HG03575 (cell line): Measurements from ENCODE around the gene RAD51AP2.
"Not testable (repeated sequence)": the region's sequence is repeated elsewhere in the genome, so short reads cannot be mapped to it uniquely, and the experiment has no call there.

Experiments used
- ATAC-seq: cut with Tn5 transposase; IDR thresholded peaks from one replicate; pipeline ENCODE4 v1.9.1; 2021; ENCODE audit not compliant: unreplicated experiment, insufficient number of reproducible peaks, low FRiP score; ENCODE audit errors: extremely low read depth

Gene RAD51AP2

DNA sequence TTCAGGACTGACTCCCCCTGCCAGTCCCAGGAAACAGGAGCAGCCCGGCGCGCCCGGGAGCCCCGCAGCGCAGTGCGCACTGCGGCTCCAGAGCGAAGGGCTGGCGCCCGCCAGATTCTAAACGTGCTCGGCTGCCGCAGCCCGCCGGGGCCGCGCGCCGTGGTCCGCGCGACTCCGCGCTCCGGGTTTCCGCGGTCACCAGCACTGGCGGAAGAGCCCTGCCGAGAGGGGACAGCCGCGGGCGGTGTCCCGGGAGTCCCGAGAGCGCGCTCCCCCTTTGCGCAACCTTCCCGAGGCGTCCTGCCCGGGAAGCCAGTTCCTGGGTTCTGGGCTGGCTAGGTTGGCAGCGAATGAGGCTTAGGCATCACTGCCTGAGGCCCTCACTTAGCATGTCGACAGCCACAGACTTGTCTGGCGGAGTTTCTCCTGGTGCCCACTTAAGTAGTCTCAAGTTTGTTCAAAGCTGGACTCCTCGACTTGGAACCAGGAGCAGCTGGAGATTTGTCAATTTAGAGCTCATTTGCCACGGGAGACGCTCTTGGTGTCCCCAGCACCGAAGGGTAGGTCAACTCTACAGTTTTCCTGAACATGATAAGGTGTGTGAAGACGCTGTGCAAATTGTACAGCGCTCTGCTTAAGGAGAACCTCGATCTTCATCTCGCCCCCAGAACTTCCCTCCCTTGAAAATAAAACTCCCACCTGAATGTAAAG, 20.8 kb upstream of the RAD51AP2 start:
- ATAC-seq = no peak

DNA sequence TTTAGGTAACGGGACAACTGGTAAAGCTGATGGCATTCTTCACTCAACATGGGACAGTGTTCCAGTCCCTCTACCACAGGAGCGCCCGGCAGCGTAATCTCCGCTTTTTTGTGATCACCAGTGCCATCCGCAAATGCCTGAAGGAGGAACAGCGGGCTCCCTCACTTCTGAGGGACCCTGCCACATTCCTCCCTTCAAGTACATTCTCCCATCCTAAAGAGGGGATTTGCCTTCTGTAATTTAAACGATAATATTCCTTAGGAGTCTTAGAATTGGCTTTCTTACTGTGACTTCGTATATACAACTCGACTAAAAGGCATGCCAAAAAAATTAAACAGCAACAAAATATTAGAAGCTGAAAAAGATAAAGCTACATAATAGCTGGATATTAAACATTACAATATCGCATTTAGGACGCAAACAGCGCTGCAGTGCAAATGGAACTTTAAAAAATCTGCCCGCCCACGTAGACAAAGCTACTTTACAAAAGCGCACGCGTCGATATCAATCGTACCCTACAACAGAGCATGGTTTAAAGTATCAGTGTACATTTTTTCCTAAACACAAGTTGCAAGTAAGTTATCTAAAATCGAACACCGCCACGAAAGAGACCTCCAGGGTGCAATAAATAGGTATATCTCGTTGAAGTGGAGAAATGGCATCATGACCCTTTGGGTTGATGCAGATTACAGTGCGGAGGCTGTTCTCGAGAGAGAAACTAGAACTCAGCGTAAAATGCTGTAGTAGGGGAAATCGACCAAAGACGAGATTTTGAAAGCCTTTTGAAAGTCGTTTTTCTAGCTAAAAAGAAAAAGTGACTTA, 20.0 kb upstream of the RAD51AP2 start:
- ATAC-seq = no peak

DNA sequence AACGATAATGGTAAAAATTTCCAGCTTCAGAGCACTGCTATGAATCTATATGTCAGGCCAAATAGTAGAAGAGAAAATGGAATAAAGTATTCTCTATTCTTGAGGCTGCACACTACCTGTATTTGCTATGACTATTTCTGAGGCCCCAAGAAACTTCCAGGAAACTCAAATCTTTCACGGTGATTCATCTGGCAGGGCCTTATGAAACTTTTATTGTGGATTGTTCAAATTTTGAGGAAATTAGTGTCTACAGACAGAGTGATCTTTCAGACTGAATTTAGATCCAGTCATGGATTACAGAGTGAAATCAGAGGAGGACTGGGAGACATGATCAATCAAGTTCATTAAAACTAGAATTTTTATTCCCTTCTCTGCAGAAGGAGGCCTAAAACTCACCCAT, 18.2 kb upstream of the RAD51AP2 start:
- no peak for ATAC-seq

DNA sequence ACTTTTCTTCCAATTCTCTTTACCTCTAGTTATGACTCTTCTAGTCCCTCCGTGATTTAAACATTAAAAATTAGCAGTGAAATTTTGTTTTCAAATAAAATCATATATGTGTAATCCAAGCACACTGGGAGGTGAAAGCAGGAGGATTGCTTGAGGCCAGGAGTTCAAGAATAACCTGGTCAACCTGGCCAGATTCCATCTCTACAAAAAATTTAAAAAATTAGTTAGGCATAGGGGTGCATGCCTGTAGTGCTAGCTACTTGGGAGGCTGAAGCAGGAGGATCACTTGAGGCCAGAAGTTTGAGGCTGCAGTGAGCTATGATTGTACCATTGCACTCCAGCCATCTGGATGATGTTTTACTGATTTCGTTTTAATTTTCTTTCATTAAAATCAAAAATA, 15.3 kb upstream of the RAD51AP2 start:
- ATAC-seq = no peak

DNA sequence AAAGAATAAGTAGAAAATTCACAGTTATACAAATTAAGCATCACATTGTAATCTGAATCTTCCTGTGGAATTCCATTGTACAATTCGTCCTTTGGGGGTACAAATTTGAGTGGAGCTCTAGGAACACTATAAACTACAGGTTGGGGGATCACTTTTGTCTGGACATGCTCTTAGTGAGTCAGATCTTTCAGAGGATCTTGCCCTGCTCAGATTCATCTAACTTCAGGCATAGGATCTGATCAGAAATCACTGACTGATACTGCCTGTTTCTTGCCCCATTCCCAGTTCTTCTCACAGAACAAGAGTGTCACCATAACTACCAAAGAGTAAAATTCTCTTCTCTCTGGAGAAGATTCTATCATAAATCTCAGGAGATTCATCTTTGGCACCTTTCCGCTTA, 11.5 kb upstream of the RAD51AP2 start:
- ATAC-seq = no peak

DNA sequence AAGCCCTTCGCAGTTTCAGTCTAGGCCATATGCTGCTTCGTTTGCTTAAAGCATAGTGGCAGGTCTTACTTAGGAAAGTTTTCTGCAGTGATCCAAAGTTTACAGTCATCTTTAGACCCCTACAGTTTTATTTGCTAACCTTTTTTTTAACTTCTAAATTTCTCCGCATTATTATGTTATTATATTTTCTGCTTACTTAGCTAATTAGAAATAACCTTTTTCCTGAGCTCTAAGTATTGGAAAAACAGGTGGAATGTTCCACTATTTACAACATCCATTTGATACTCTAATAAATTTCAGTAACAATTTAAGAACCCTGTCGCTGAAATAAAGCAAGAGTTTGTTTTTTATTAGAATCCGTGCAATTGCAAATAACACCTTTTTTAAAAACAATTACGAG, 4.1 kb upstream of the RAD51AP2 start:
- ATAC-seq = no peak

DNA sequence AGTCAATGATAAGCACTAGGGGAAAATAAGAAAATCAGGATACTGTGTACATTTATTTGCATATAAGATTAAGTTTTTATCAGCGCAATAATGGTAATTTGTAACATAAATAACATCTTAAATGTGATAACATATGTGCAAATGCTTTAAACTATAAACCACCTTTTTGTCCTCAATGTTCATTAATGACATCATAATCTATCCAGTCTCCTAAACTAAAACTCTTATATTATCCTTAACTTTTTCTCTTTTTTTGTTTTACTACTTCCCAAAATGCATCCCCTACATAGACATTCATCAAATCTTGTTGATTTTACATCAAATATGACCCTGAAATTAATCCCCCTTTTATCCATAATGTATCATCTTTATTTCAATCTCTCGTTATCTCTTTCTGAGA, 3.4 kb upstream of the RAD51AP2 start:
- ATAC-seq = no peak

DNA sequence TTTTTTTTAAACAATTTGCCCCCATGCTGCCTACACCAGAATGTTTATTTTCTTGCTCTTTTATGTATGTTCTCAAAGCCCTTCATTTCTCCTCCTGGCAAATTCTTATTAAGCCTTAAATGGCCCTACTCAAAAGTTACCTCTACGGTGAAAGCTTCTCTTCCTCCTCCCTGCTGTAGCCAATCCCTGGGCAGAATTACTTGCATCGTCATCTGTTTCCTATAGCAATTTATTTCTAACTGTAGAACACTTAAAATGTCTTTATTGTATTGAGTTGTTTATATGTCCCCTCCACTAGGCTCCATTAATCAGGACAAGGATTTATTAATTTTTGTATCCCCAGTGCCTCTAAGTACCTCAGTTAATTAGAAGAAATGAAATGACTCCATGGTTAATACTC, 2.5 kb upstream of the RAD51AP2 start:
- ATAC-seq = no peak

DNA sequence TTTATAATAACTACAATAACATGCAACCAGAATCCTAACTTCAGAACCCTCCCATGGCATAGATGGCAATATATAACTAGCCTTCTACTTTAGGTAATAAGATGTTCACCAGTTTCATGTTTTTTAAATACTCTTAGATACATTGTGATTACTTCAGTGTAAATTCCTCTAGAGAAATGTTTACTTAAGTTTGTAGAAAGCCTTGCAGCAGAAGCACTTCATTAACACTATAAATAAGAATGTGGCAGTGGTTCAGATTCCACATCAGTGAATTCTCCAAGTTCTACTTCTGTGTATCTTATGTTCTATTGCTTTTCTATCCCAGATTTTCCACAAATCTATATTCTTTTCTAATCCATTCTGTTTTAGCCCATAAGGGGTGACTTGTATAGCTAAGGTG, 1.2 kb upstream of the RAD51AP2 start:
- no peak for ATAC-seq

DNA sequence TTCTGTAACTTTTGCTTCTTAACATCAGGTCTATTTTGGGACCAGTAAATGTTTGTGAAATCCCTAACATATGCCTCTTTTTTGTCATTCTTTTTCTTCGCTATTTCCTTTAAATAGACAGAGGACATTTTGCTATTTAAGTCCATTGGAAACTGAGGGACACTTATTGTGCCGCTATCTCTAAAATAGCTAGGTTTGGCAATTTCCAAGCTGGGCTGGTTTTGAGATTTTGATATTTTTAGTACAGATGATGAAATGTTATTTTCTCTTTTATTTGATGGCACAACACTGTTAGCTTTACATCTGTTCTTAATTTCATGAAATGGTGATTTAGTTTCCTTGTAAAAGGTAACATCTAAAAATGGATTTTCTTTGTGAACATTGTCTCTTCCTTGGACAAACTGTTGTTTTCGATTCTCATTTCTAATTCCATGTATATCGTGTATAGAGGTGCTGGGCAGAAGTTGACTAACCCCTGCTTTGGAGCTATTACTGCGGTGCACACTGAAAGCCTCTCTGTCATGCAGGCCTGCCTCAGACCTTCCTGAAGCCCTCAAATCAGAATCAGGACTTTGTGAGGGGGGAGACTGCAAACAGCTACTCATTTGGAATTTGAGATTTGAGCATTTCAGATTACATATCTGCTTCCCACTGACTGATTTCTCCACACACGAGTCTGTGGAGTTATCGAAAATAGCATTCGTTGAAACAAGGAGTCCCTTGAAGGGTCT, 594 bp downstream of the RAD51AP2 start:
- ATAC-seq = no peak

DNA sequence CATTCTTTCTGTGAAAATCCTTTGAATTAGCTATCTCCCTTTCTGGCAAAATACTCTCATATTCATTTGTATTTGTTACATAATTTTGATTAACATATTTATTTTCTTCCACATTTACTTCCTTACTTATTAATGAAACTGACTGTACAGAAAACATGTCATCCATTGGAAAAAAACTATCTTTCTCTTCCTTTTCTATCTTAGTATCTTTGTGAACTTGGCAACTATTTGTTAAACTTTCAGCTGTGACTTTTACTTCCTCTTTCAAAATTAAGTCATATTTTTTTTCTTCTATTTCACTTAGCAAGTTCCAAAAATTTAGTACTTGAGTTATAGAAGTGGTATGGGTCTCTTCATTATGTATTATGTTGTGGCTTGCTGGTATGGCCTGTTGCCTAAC, 2.6 kb downstream of the RAD51AP2 start:
- peak; percentile 44 for ATAC-seq

DNA sequence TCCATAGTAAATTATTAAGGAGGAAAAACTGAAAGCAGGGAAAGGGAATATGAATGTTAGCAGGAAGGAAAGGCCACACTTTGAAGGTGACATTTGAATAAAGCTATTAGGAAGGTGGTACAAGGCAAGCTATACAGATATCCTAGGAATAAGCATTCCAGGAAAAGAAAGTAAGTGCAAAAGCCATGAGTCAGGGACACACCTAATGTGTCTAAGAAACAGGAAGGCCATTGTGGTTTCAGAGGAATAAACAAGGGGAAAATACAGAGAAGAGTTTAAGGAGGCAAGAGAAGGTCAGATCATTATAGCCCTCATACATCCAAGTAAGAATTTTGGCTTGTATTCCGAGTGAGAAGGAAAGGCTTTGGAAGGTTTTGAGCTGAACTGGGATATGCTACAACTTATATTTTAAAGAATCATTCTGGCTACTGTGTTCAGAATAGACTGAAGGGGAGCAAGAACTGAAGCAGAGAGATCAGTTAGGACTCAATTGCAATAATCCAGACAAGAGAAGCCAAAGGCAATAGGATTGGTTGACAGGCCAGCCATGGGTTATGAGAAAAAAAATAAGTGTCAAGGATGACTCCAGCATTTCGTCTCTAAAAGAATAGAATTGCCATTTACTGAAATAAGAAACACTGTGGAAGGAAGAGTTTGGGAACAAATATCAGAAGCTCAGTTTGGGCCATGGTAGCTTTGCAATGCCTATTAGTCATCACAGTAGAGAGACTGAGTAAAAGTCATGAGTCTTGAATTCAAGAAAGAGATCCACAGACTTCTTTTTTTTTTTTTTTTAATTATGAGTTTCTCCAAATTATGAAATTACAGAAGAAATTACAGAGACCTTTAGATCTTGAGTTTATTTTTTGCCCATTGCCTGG, 11.3 kb downstream of the RAD51AP2 start:
- ATAC-seq = no peak

DNA sequence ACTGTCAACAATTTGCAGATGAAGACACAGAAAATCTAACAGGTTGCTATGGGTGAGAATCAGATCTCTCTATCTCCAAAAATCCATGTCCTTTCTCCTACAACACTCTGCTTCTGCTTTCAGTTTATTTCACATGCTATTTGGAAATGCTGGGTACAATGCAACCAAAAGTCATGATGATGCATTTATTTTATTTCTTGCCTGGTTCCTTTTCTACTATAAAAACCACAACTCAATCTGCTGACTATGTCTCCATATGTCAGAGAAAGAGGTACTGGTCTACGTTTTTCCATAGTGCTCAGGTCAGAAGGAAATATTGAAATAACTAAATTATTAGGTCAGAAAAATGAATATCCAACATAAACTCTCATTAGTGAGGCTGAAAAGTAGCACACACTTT, 20.5 kb downstream of the RAD51AP2 start:
- ATAC-seq = no peak

DNA sequence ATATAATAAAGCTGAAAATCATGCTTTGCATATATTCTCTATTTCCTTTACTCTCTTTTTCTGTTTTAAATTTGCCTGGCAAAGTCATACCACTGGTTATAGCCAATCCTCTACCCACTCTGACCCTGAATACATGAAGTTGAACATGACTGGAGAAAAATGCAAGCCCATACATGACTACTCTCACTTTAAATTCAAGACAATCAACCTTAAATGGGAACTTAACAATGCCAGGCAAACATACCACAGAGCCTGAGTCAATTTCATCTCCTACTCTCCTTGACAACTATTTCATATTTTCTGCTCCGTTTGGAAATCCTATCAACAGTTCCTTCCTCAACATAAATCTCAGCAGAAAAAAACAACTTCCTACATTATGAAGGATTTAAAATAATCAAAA, 22.6 kb downstream of the RAD51AP2 start:
- ATAC-seq = no peak

DNA sequence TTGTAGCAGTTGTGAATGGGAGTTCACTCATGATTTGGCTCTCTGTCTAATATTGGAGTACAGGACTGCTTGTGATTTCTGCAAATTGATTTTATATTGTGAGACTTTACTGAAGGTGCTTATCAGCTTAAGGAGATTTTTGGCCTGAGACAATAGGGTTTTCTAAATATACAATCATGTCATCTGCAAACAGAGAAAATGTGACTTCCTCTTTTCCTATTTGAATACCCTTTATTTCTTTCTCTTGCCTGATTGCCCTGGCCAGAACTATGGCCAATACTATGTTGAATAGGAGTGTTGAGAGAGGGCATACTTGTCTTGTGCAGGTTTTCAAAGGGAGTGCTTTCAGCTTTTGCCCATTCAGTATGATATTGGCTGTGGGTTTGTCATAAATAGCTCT, 28.1 kb downstream of the RAD51AP2 start:
- not testable (repeated sequence) for ATAC-seq

DNA sequence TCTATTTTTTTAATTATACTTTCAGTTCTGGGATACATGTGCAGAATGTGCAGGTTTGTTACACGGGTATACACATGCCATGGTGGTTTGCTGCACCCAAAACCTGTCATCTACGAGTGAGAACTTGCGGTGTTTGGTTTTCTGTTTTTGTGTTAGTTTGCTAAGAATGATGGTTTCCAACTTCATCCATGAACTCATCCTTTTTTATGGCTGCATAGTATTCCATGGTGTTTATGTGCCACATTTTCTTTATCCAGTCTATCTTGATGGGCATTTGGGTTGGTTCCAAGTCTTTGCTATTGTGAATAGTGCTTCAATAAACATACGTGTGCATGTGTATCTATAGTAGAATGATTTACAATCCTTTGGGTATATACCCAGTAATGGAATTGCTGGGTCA, 29.6 kb downstream of the RAD51AP2 start:
- not testable (repeated sequence) for ATAC-seq

DNA sequence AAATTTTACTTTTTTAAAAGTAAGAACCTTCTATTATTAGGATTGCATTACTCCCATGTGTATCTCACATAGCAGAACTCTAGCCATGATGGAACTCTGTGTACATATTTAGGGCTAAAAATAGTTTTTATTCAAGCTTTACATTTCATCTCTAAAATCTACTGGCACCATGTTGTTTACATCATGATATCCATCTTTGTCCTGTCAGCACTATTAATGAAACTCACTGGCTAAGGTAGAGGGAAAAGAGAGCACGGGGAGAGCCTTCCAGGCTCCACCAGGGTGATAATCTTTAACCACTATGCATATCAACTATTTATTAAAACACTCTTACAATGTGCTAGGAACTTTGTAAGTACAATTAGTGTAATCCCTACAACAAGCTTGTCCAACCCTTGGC, 34.7 kb downstream of the RAD51AP2 start:
- no peak for ATAC-seq

DNA sequence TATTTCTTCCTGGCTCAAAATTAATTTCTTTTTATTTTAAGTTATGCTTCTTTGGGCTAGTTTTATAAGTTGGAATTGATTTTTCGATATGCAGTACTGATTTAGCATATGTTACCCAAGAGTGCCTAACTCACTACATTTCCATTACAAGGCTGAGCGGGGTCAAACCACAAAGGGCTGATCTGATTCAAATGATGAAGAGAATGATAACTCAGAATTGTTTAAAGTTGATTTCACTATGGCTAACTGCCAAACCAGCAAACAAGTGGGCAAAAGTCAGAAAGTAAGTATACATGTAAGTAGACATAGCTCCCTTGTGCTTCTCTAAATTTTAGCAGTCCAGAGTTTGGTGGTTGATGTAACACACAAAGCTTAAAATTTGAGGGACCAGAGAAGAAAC, 35.6 kb downstream of the RAD51AP2 start:
- ATAC-seq = no peak

DNA sequence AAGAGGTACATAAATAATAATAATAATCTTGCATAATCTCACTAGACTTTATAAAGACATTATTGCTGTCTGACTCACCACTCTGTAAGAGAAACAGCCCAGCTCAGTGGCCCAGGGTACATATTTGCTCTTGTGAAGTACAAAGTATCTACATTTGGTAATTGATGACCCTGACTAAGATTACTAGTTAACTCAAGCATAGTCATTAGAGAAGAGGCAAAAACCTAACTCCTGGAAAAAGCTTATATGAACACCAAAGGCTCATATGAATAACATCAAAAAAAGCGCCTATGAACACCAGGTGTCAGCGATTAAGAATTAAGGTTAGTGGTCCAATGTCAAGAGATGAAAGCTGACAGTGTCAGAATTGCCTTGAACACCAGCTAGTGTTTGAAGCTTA, 38.4 kb downstream of the RAD51AP2 start:
- ATAC-seq = no peak
